ENCODE results near the gene NEUROG2. TPM values are rescaled to one million over a fixed set of nuclear protein-coding genes. Genes with fewer than 3 reads are reported as not detected.

The NEUROG2 gene
- total RNA-seq (2022; extraction: Qiagen RNA extraction; ENCODE audit: low read depth), result not detected in 5 replicates

GRCh38 chr4:112516066-112516470, at the start of gene NEUROG2:
Gene NEUROG2, minus strand, starts transcription at chr4:112516180. Its CDS starts 705 bp downstream, at chr4:112515475.

Other genes starting within 250 kb of the NEUROG2 start
- gene TIFA, start 230.3 kb downstream of the NEUROG2 start, total RNA-seq (2022; extraction: Qiagen RNA extraction; ENCODE audit: low read depth), result 3.8 to 7.1 TPM (median 4.6 TPM) in 5 replicates
- 1.5 to 2.4 TPM (median 1.9 TPM) in 5 replicates for gene ALPK1, start 218.8 kb downstream of the NEUROG2 start, total RNA-seq (2022; extraction: Qiagen RNA extraction; ENCODE audit: low read depth)
- gene ZGRF1, start 120.7 kb upstream of the NEUROG2 start, total RNA-seq (2022; extraction: Qiagen RNA extraction; ENCODE audit: low read depth), result 1.9 to 3.6 TPM (median 3.3 TPM) in 5 replicates
- 26.7 to 55.5 TPM (median 27.7 TPM) in 5 replicates for gene LARP7, start 121.0 kb upstream of the NEUROG2 start, total RNA-seq (2022; extraction: Qiagen RNA extraction; ENCODE audit: low read depth)

Measured in A549 treated with ZK216348 at 1 μM for 4 hours (cell line).